Chondrocyte (in vitro differentiated cells): ENCODE measurements around the gene PSMA7. TPM values are rescaled to one million over a fixed set of nuclear protein-coding genes. Genes with fewer than 3 reads are reported as not detected.

Experiments
- DNase-seq: peaks from one replicate; pipeline ENCODE4 v3.0.0; 2021; ENCODE audit warnings: mixed read lengths, low spot score
- H3K27ac Mint-ChIP-seq: one replicate; pipeline ENCODE4 v1.8.0; 2021; ENCODE audit warnings: mild to moderate bottlenecking, moderate library complexity, mixed read lengths; ENCODE audit not compliant: unreplicated experiment
- H3K27me3 Mint-ChIP-seq: 2 replicates; pipeline ENCODE4 v1.8.0; 2021; ENCODE audit warnings: low read depth, mixed read lengths
- H3K36me3 Mint-ChIP-seq: 2 replicates; pipeline ENCODE4 v1.8.0; 2021; ENCODE audit warnings: low read depth, mixed read lengths
- H3K4me1 Mint-ChIP-seq: 2 replicates; pipeline ENCODE4 v1.8.0; 2021; ENCODE audit warnings: low read depth, mild to moderate bottlenecking, mixed read lengths
- H3K4me3 Mint-ChIP-seq: one replicate; pipeline ENCODE4 v1.8.0; 2021; ENCODE audit warnings: mild to moderate bottlenecking, moderate library complexity, mixed read lengths; ENCODE audit not compliant: unreplicated experiment
- H3K9me3 Mint-ChIP-seq: 2 replicates; pipeline ENCODE4 v1.8.0; 2021; ENCODE audit warnings: low read depth, mixed read lengths
- total RNA-seq: library from RNA; stranded (reverse); gene quantifications from 3 replicates; pipeline ENCODE4 v1.2.1, GENCODE V29; 2021
- TF ChIP-seq, protein P1 (sequence below): fragments of 200-600 bp; sonication (generic); IDR thresholded peaks from 2 replicates; pipeline ENCODE4 v1.5.0; 2021; ENCODE audit warnings: antibody characterized with exemption, mild to moderate bottlenecking, moderate library complexity

The PSMA7 gene
- total RNA-seq, 1 donor from 2014 or later = 226 TPM

- no peak overlapping the region for H3K27ac Mint-ChIP-seq
- peaks cover 16% of the 10 kb centered on the region for H3K27me3 Mint-ChIP-seq
- H3K36me3 Mint-ChIP-seq = no peaks in the 10 kb centered on the region
- DNase-seq = peak; percentile 56
- TF ChIP-seq, protein P1, sequence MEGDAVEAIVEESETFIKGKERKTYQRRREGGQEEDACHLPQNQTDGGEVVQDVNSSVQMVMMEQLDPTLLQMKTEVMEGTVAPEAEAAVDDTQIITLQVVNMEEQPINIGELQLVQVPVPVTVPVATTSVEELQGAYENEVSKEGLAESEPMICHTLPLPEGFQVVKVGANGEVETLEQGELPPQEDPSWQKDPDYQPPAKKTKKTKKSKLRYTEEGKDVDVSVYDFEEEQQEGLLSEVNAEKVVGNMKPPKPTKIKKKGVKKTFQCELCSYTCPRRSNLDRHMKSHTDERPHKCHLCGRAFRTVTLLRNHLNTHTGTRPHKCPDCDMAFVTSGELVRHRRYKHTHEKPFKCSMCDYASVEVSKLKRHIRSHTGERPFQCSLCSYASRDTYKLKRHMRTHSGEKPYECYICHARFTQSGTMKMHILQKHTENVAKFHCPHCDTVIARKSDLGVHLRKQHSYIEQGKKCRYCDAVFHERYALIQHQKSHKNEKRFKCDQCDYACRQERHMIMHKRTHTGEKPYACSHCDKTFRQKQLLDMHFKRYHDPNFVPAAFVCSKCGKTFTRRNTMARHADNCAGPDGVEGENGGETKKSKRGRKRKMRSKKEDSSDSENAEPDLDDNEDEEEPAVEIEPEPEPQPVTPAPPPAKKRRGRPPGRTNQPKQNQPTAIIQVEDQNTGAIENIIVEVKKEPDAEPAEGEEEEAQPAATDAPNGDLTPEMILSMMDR = no peak
- H3K4me3 Mint-ChIP-seq = no peak overlapping the region
- no peaks in the 10 kb centered on the region for H3K4me1 Mint-ChIP-seq
- no peaks in the 10 kb centered on the region for H3K9me3 Mint-ChIP-seq
Measured at GRCh38 chr20:62087227-62087626, 56.0 kb downstream of the PSMA7 start.

Other genes with a start within 250 kb of the PSMA7 start
- 11.5 to 16.3 TPM (median 14.8 TPM) in 3 replicates for gene TAF4, start 77.5 kb downstream of the PSMA7 start, total RNA-seq
- 37.3 to 51.9 TPM (median 48.6 TPM) in 3 replicates for gene LSM14B, start 20.9 kb downstream of the PSMA7 start, total RNA-seq
- gene SS18L1, start 375 bp upstream of the PSMA7 start, total RNA-seq = 13.3 to 14.8 TPM (median 13.4 TPM) in 3 replicates
- 22.3 to 28.3 TPM (median 22.6 TPM) in 3 replicates for gene MTG2, start 39.6 kb upstream of the PSMA7 start, total RNA-seq
- gene HRH3, start 76.9 kb upstream of the PSMA7 start, total RNA-seq = not detected in 3 replicates
- 44.4 to 49.0 TPM (median 48.3 TPM) in 3 replicates for gene OSBPL2, start 95.1 kb upstream of the PSMA7 start, total RNA-seq
- 83.0 to 94.7 TPM (median 87.2 TPM) in 3 replicates for gene ADRM1, start 159.6 kb upstream of the PSMA7 start, total RNA-seq
- gene LAMA5, start 223.9 kb upstream of the PSMA7 start, total RNA-seq = 156 to 368 TPM (median 355 TPM) in 3 replicates
- 830 to 911 TPM (median 873 TPM) in 3 replicates for gene RPS21, start 243.7 kb upstream of the PSMA7 start, total RNA-seq